GM21447 (cell line): ENCODE data around the gene CCDC141.
"Not testable (repeated sequence)": the region's sequence is repeated elsewhere in the genome, so short reads cannot be mapped to it uniquely, and the experiment has no call there.

Experiments
- ATAC-seq: cut with Tn5 transposase; IDR thresholded peaks from one replicate; pipeline ENCODE4 v1.9.1; 2021; ENCODE audit not compliant: unreplicated experiment

Gene CCDC141

DNA sequence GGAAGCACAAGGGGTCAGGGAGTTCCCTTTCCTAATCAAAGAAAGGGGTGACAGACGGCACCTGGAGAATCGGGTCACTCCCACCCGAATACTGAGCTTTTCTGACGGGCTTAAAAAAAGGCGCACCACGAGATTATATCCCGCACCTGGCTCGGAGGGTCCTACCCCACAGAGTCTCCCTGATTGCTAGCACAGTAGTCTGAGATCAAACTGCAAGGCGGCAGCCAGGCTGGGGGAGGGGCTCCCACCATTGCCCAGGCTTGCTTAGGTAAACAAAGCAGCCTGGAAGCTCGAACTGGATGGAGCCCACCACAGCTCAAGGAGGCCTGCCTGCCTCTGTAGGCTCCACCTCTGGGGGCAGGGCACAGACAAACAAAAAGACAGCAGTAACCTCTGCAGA is 67.3 kb downstream of the CCDC141 start:
- not testable (repeated sequence) for ATAC-seq

GRCh38 chr2:178980815-178981214 is 69.1 kb downstream of the CCDC141 start:
- no peak for ATAC-seq

DNA sequence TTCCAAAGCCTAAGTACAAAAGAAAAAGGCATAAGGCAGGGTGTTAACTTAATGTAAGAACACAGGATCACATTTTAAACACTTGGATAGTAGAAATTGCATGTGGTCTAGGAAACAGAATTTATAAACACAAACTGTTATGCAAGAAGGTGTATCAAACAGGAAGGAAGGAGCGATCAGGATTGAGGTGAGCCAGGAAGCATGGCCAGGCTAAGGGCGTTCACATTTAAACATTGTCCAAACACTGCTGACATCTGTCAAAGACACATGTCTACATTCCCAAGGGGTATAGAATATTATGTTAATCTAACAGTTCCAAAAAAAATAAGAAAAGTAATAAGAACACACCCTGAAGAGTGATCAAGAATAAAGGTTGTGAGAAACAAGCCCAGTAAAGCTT is 71.3 kb downstream of the CCDC141 start:
- ATAC-seq: no peak

DNA sequence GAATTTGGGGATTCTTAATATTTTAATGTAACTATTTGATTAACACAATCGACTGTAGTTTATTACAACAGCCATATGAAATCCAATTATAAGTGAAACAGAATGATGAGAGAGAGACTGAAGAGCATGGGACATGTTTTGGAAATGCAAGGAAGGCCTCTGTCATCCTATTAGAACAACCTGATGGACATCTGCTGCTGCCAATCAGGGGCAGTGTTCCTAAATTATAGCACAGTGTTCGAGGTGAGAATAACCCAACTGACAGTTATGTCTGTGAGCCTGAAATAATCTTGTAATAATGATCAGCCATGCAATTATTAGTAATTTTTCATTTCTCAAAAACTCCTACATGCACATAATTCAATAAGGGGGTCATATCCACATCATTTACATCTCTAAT is 73.6 kb downstream of the CCDC141 start:
- ATAC-seq: no peak

DNA sequence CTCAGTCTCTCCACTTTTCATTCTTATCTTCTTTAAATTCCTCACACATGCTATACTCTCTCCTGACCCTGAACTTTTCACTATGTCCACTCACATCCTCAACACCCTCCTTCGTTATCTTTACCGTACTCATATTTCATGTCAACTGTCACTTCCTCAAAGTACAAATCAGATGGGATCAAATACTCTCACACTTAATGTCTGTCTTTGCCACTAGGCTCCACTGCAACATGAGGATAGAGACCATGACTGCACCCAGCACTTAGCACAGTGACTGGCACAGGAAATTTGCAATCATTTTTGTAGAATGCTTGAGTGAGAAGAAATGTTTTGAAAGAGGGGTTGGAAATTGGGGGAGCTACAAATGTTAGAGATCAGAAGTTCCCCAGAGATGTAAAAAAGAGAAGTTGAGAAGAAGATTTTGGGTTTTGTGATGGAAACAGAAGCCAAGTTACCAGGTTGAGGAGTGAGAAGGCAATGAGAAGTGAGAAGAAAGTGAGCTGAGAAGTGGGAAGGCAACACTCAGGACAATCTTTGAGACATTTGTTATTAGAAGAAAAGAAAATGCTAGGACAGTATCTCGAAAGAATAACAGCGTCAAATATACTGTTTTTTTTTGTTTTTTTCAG is 87.0 kb downstream of the CCDC141 start:
- ATAC-seq: no peak

GRCh38 chr2:178962152-178962551 is 87.8 kb downstream of the CCDC141 start:
- no peak for ATAC-seq

DNA sequence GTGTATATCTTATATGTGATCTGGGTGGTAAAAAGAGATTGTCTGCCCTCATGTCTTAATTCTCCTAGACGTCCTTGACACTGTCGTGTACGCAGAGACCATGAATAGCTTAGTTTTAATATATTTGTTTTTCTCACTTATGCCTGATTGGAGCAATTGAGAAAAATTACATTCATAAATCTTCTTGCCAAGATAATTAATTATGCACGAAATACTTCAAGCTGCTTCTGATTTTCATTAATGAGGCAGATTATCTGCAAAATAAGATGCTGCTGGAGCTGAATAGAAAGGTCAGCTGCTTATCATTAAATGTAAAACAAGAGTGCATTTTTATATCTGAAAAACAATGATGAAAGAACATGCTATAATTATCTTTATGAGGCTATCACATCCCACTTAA is 95.9 kb downstream of the CCDC141 start:
- ATAC-seq: no peak

GRCh38 chr2:178951266-178952006 is 98.5 kb downstream of the CCDC141 start:
- no peak for ATAC-seq

- ATAC-seq: peak; percentile 93
Observed at GRCh38 chr2:178949584-178949983, 100.4 kb downstream of the CCDC141 start.

- no peak for ATAC-seq
Observed at GRCh38 chr2:178949151-178949550, 100.8 kb downstream of the CCDC141 start.

DNA sequence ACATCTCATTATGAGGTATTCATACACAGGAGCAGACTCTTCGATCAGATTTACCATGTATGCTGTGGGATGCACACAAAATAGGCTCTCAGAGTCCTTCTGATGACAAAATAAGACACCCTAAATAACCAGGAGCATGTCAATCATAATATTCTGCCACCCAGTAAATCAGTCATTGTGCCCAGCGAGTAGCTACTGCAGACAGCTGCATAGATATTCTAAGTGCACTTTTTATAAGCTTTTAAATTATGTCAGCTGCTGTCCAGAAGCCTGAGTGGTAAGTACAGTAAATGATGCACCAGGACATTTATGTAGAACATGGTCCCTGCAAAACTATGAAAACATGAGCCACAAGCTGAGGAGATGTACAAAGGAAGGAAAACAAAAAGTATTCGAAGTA is 102.9 kb downstream of the CCDC141 start:
- no peak for ATAC-seq

GRCh38 chr2:178946494-178946893 is 103.4 kb downstream of the CCDC141 start:
- no peak for ATAC-seq

DNA sequence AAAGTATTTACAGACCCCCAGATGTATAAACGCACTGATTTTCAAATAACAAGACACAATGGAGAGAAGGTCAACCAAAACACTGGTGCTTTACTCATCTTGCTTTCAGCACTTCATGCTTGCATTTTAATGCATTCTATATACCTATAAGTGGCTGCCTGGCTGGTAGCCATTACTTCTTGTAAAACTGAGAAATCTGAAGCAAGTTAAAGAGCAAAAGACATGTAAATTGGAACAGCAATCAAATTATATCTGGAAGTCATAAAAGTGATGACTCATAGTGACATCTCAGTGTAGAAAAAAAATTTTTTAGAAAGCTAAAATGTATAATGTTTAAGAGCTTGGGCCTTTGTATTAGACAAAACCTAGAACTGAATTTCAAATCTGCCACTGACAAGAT is 106.2 kb downstream of the CCDC141 start:
- ATAC-seq: no peak

GRCh38 chr2:178934571-178934970 is 115.4 kb downstream of the CCDC141 start:
- ATAC-seq: no peak

DNA sequence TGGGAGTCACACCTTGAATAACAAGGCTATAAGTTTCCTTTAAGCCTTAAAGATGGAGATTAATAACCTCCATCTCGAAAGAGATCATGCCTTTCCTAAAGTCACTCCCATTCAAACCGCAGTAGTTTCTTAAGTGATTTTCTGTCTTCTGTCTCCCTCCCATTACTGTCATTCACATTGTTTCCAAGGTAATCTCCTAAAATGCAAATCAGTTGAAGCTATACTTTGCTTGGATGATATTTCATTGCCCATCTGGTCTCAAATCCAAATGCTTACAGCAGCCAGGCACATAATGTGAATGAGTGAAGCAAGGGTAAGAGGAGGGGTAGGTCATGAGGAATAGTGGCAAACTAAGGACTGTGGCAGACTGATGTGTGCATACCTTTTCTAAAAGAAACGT is 116.4 kb downstream of the CCDC141 start:
- ATAC-seq: no peak

DNA sequence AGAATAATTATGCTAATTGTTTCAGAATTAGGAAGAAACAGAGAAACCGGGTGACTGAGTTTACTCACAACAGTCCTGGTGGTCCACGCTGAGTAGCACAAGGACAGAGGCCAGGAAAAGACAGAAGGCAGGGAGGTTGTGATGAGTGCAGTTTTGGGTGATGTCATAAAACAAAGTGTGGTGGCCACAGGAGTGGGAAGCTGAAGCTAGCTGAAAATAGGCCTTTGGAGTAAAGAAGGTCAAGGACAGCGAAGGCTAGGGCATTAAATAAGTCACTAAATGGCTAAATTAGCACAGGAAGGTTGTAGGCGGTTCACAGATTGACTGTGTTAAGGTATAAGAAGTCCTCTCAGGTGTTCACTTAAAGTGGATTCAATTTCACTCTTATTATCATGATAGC is 121.9 kb downstream of the CCDC141 start:
- ATAC-seq: peak; percentile 72

DNA sequence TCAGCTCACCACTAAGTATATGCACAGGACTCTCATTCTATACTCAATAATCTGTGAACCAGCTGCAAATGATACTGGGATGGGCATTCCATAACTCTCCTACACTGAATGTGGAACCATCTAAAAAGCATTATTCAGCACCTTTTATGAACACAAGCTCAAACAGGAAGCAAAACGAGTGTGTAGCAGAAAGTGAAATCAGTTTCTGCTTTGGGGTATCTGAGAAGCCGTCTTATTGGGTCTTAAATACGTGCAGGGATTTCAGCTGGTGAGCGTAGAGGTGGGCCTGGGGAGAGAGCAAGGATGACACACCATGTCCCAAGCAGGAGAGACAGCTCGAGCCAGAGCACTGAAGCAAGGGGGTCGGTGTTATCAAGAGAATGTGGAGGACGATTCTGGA is 122.8 kb downstream of the CCDC141 start:
- ATAC-seq: no peak

- no peak for ATAC-seq
Observed at GRCh38 chr2:178924817-178925216, 125.1 kb downstream of the CCDC141 start.

DNA sequence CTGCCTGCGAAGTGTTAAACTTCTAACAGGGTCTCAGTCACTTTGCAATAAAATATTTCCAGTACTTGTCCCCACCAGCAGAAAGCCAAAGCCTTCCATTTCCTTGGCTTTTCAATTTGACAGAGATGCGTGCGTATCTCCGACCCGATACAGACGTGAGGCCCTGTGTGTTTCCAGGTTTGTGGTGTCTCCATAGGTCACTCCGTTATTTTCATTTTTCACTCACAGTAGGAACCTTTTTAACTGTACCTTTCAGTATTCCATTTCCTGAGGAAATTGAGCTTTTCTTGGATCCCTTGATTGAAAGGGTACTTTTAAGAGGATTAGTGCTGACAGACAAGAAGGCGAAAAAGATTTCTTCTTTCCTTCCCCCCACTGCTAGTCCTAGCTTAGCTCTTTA is 126.4 kb downstream of the CCDC141 start:
- ATAC-seq: no peak

GRCh38 chr2:178920916-178921513 is 128.9 kb downstream of the CCDC141 start:
- no peak for ATAC-seq

GRCh38 chr2:178917555-178917954 is 132.4 kb downstream of the CCDC141 start:
- no peak for ATAC-seq

- no peak for ATAC-seq
Observed at GRCh38 chr2:178915423-178916173, 134.3 kb downstream of the CCDC141 start.
